ENCODE results near the gene LCE4A.

LCE4A gene

DNA sequence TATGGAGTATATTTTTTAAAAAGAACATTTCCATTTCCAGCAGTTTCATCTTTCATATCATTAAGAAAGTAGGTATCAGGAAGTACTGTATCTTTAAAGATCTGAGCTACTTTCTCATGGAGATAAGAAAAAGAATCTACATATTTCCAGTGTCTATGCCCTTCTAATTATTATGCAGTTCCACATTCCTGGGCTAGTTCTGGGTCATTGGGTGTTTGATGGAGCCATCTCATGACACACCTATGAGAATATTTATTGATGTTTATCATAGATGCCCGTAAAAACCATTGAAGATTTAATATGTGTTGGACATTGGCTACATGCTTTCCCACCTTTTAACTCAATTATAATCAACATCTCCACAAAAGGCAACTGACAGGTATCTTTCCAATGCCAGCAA, 21.0 kb downstream of the LCE4A start:
- no peak overlapping the region for H3K4me3 ChIP-seq (ENCODE audit: low read length)
- no peak for TF ChIP-seq ZNF274 (IDR thresholded peaks at IDR 0.05; ENCODE audit: low read depth, low read length)

DNA sequence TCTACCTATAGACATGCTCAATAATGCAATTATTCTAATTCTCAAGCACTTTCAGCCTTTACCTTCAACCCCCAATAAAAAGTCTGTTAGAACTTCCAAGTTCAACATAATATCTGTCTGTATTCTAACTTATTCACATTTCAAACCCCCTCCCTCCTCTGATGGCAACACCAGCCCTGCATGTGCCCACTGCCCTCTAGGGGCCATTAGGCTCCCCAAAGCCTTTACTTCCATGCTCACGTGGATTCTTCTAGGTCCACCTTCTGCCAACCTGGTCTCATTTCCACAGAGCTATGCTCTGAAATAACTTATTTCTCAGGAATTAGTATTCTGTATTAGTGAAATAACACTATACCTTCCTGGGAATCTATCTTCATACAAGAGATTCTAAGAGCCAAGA, 27.7 kb downstream of the LCE4A start:
- no peak overlapping the region for H3K4me3 ChIP-seq (ENCODE audit: low read length)
- no peak for TF ChIP-seq ZNF274 (IDR thresholded peaks at IDR 0.05; ENCODE audit: low read depth, low read length)

DNA sequence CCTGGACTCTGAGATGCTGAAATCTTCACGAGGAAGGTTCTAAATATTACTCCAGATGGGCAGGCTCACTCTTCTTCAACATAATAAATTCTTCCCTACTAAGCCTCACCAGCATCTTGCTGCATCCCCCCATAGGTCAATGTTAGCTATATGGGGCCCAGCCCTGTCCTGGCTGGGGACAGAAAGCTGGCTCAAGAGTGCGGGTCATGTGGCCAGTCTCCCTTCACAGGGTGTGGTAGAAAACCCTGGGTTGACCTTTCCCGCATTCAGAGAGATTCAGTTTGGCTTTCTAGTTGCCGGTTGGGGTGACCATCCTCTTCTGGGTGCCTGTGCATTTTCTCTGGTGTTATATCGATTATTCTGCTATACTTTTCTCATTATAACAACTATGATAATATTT, 30.0 kb downstream of the LCE4A start:
- TF ChIP-seq ZNF274 (IDR thresholded peaks at IDR 0.05; ENCODE audit: low read depth, low read length), result no peak
- H3K4me3 ChIP-seq (ENCODE audit: low read length), result no peak overlapping the region

DNA sequence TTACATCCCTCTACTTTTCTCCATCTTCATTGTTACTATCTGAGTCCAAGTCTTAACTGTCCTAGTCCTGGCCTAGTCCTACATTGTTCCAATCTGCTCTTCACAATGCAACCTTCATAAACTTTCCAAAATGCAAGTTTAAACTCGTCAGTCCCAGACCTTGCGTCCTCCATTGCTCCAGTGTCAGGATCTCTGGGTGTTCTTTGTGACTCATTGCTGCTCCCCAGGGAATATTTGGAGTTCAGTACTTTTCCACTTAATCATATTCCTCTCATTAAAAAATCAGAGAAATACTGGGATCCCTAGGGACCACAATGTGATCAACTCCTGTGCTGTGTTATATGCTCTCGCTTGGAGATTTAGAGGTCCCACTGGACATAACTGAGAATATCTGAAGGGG, 31.9 kb downstream of the LCE4A start:
- no peak overlapping the region for H3K4me3 ChIP-seq (ENCODE audit: low read length)
- no peak for TF ChIP-seq ZNF274 (IDR thresholded peaks at IDR 0.05; ENCODE audit: low read depth, low read length)

DNA sequence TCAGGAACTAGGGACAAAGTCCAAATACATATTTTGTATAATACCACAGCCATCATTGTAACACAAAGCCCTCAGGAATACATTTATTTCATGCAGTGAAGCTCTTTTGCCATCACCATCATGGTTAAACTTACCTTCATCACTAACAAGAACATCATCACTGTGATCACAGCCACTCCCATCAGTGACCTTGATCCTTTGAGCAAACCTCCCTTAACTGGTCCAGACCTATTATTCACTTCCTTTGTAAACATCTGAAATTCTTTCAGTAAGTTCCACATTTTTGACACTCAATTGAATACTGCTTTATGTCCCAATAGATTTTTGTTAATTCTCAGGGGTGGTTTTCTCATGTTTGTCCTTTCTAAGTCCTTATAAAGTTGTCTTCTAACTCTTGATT, 33.7 kb downstream of the LCE4A start:
- no peak overlapping the region for H3K4me3 ChIP-seq (ENCODE audit: low read length)
- TF ChIP-seq ZNF274 (IDR thresholded peaks at IDR 0.05; ENCODE audit: low read depth, low read length), result no peak

DNA sequence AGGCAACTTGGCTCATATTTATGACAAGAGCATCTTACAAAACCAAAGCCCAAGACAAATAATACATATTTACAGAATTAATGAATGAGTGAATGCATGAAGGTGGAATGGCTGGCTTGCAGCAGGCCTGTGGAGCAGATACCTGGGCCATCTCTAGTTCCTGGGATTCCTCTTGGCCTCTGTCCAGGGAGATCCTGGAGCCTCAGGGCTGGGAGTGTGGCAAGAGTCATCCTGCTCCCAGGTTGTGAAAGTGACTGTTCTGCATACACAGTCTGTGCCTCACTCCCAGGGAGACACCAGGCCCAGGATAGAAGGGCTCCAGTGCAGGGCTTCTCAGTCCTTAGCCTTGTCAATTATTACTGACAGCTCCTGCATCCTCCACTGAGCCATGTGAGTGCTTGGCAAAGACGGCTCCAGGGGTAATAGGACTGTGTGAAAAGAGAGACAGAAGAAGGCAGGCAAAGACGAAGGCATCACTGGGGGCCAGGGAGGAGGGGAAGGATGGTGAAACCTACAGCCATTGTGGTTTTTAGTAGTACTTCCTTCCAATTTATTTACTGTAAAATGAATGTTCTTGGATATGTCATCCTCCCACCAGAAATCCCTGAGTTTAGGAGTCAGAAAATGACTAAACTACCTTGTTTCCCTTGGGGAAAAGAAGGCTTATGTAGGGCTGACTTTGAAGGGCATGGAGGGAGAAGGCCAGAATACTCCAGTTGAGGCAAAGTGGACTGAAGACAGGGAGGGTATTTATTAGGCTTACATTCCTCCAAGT, 35.6 kb downstream of the LCE4A start:
- no peak for TF ChIP-seq ZNF274 (IDR thresholded peaks at IDR 0.05; ENCODE audit: low read depth, low read length)
- no peak overlapping the region for H3K4me3 ChIP-seq (ENCODE audit: low read length)

DNA sequence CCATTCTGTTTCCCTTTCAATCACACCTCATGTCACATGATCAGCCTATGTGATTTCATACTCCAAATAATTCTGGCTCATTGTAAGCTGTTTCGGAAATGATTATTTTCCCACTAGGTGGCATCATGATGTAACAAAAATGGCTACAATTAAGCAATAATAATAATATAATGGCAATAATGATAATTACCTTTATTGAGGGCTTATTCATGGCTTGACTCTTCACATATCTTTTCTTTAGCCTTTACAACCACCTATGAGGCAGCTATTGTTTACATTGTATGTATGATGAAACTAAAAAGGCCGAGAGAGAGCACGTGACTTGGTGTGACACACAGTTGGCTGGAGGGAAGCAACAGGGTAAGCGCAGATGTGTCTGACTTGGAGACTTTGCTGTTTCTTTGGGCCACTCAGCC, 37.3 kb downstream of the LCE4A start:
- no peak for TF ChIP-seq ZNF274 (IDR thresholded peaks at IDR 0.05; ENCODE audit: low read depth, low read length)
- H3K4me3 ChIP-seq (ENCODE audit: low read length), result no peak overlapping the region

DNA sequence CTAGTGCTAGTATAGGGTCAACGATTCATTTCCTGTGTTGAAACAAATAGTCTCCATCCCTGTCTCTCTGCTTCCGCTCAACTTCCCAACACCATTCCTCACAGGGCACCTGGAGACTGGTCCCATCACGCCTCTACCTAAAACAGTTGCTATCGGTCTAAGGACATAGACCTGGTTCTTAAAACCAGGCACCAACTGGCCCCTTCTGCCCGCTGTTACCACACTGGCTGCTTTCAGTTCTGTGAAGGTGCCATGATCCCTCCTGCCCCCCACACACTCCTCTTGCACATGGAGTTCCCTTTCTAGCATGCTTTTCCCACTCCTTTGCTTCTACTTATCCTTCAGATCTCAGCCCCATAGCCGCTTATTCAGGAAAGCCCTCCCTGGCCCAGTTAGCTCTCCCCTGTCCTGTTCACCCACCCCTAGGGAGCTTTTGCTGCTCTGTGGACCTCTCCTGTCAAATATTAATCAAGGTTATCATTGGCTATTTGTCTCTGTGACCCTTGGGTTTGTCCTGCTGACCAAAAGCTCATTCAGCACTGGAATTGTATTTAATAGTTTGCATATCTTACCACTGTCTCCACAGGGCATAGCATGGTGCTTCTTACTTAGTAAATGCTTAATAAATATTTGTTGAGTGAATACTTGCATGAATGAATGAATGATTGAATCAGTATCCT, 37.9 kb downstream of the LCE4A start:
- no peak overlapping the region for H3K4me3 ChIP-seq (ENCODE audit: low read length)
- no peak for TF ChIP-seq ZNF274 (IDR thresholded peaks at IDR 0.05; ENCODE audit: low read depth, low read length)

DNA sequence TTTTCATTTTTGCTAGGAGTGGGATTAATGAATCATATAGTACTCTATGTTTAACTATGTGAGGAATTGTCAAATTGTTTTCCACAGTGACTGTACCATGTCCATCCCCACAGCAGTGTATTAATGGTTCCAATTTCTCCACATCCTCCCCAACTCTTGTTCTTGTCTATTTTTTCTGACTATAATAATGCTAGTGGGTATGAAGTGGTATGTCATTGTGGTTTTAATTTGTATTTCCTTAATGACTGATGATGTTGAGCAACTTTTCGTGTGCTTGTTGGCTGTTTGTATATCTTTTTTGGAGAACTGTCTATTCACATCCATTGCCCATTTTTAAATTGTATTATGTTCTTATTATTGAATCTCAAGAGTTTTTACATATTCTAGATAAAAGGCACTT, 39.9 kb downstream of the LCE4A start:
- TF ChIP-seq ZNF274 (IDR thresholded peaks at IDR 0.05; ENCODE audit: low read depth, low read length), result no peak
- no peak overlapping the region for H3K4me3 ChIP-seq (ENCODE audit: low read length)

DNA sequence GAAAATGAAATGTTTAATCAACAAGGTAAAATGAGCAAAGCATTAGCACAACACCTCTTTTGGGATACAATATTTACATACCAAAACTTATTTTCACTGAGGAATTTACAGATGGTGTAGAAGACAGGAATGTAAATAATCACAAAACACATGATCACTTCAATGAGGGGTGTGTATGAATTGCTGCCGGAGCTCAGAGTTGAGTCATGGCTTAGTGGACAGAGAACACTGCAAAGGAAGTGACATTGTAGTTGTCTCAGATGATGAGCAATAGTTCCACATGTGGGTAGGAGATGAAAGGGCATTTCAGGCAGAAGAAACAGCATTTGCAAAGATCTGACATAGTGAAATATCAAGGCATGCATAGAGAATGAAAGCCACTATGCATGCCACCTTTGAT, 44.3 kb downstream of the LCE4A start:
- no peak overlapping the region for H3K4me3 ChIP-seq (ENCODE audit: low read length)
- no peak for TF ChIP-seq ZNF274 (IDR thresholded peaks at IDR 0.05; ENCODE audit: low read depth, low read length)

DNA sequence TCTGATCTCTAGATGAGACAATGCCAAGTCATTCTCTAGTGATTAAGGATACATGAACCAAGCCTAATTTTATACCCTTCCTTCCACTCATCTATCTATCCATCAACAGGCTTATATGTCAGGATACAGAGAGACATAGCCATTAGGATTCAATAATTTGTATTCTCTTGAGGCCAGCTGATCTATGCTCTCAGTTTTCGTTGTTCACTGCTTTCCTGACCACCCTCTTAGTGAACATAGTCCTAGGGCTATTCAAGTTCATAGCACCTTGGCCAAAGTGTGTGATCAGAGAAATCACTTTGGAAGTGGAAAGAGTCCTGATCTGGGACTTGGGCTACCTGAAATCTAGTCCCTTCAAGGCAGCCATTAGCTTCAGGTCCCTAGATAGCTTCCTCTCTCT, 45.6 kb downstream of the LCE4A start:
- H3K4me3 ChIP-seq (ENCODE audit: low read length), result no peak overlapping the region
- no peak for TF ChIP-seq ZNF274 (IDR thresholded peaks at IDR 0.05; ENCODE audit: low read depth, low read length)

DNA sequence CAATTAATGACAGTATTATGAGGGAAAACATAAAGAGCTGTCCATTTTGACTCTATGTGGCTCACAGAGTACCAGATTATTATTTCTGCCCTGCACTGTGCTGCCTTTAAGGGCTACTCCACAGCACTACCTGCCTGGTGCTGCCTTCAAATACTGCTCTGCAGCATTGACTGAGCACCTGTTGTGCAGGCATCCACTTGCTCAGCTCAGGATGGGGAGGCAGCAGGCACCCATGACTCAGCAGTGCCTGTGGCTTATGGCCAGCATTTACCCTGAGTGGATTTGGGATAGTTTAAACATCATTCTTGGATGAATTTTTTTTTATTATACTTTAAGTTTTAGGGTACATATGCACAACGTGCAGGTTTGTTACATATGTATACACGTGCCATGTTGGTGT, 48.9 kb downstream of the LCE4A start:
- H3K4me3 ChIP-seq (ENCODE audit: low read length), result no peak overlapping the region
- no peak for TF ChIP-seq ZNF274 (IDR thresholded peaks at IDR 0.05; ENCODE audit: low read depth, low read length)

DNA sequence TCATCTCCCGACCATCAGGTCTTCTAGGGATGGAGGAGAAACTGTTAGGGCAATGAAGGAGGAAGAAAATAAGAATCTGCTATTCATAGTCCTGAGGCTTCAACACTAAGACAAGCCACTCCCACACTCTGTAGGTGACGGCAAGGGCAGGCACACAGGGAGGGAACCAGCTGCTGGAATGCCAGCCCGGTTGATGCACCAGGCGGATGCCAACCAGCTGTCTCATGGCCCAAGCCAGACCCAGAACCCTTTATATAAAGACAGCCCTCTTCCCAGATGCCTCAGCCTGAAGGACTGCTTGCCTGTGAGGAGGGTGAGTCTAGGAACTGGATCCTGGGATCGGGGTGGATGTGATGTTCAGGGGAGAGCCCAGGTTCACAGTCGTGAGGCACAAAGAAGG, 49.8 kb downstream of the LCE4A start, which contains the start of gene KPRP:
TSS of gene KPRP (plus strand) at position 279 of the 400 bp plus-strand sequence. CDS start 1,564 bp downstream, outside the sequence.
- no peak within 1 kb of the TSS for H3K4me3 ChIP-seq (ENCODE audit: low read length)
- TF ChIP-seq ZNF274 (IDR thresholded peaks at IDR 0.05; ENCODE audit: low read depth, low read length), result no peak

DNA sequence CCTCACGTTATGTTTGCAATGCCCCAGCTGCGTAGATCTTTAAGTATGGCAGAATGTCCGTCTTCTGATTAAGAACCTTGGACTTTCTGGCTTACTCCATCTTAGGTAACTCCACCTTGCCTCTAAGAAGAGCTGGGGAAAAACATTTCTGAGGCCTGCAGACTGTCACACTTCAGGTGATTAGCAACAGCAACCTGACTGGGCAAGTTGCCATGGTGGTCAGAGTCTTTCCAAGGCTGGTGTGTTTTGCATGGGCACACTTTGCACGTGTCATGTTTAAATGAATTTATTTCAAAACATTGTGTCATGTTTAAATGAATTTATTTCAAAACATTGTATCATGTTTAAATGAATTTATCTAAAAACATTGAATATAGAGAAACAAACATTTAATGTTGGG, 50.7 kb downstream of the LCE4A start:
- no peak overlapping the region for H3K4me3 ChIP-seq (ENCODE audit: low read length)
- TF ChIP-seq ZNF274 (IDR thresholded peaks at IDR 0.05; ENCODE audit: low read depth, low read length), result no peak
